B cell (primary cell): ENCODE results near the gene LRCH3.
"Not testable (repeated sequence)": the region's sequence is repeated elsewhere in the genome, so short reads cannot be mapped to it uniquely, and the experiment has no call there.

Source experiments
- EZH2 ChIP-seq: IDR thresholded peaks from 2 replicates; pipeline ENCODE4 v1.6.1; 2012; ENCODE audit warnings: borderline replicate concordance, low read depth, mild to moderate bottlenecking, moderate library complexity, low read length; ENCODE audit not compliant: insufficient read depth, poor library complexity, severe bottlenecking
- TF ChIP-seq, protein P1 (sequence below): fragments of 200-600 bp; IDR thresholded peaks from one replicate; pipeline ENCODE4 v1.8.0; 2022; ENCODE audit warnings: antibody characterized with exemption, mild to moderate bottlenecking

- TF ChIP-seq, protein P1, sequence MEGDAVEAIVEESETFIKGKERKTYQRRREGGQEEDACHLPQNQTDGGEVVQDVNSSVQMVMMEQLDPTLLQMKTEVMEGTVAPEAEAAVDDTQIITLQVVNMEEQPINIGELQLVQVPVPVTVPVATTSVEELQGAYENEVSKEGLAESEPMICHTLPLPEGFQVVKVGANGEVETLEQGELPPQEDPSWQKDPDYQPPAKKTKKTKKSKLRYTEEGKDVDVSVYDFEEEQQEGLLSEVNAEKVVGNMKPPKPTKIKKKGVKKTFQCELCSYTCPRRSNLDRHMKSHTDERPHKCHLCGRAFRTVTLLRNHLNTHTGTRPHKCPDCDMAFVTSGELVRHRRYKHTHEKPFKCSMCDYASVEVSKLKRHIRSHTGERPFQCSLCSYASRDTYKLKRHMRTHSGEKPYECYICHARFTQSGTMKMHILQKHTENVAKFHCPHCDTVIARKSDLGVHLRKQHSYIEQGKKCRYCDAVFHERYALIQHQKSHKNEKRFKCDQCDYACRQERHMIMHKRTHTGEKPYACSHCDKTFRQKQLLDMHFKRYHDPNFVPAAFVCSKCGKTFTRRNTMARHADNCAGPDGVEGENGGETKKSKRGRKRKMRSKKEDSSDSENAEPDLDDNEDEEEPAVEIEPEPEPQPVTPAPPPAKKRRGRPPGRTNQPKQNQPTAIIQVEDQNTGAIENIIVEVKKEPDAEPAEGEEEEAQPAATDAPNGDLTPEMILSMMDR = not testable (repeated sequence)
- TF ChIP-seq EZH2 = not testable (repeated sequence)
Measured at GRCh38 chr3:197908550-197908949, 117.5 kb downstream of the LRCH3 start.
